HEK293 (cell line): ENCODE measurements around the gene BSCL2.

Experiments used
- CTCF ChIA-PET: fragments of 350-600 bp; formaldehyde crosslinking; extraction: SDS; loops from one replicate; lab custom pipeline; 2021; ENCODE audit warnings: antibody characterized with exemption; lab: Yijun Ruan, JAX
- POLR2A ChIA-PET: fragments of 300-600 bp; formaldehyde crosslinking; extraction: SDS; loops from one replicate; lab custom pipeline; 2020; ENCODE audit warnings: antibody characterized with exemption, inconsistent platforms; lab: Yijun Ruan, JAX
- H3K27ac ChIP-seq: fragments of 200-500 bp; sonication (Bioruptor generic); 2 replicates; pipeline ENCODE4 v1.5.1; 2014; ENCODE audit warnings: low read depth, low read length, control low read depth, inconsistent platforms; ENCODE audit errors: extremely low read depth
- H3K36me3 ChIP-seq, 2 experiments: fragments of 200-500 bp in 1 of 2; sonication (Bioruptor generic) in 1 of 2; 1 replicate in 1 of 2; 2 replicates in 1 of 2; pipeline ENCODE4 v1.5.1; 2014 to 2017; ENCODE audit warnings: inconsistent platforms in 2 of 2, low read length in 2 of 2; ENCODE audit not compliant: control insufficient read depth in 2 of 2, insufficient read depth in 1 of 2
- H3K4me1 ChIP-seq: fragments of 200-500 bp; sonication (Bioruptor generic); 2 replicates; pipeline ENCODE4 v1.5.1; 2014; ENCODE audit warnings: mild to moderate bottlenecking, low read length, inconsistent platforms; ENCODE audit not compliant: control insufficient read depth, insufficient read depth
- H3K4me3 ChIP-seq: 2 replicates; pipeline ENCODE4 v1.5.1; 2011; ENCODE audit warnings: low read depth, mild to moderate bottlenecking, control low read depth, low read length, moderate library complexity
- H3K9me3 ChIP-seq: fragments of 200-500 bp; sonication (Bioruptor generic); 2 replicates; pipeline ENCODE4 v1.5.1; 2014; ENCODE audit warnings: low read depth, low read length, inconsistent platforms; ENCODE audit not compliant: control insufficient read depth, insufficient read depth
- ATF2 ChIP-seq: fragments of 450-650 bp; formaldehyde crosslinking; IDR thresholded peaks from 2 replicates; pipeline ENCODE4 v1.5.1; 2016; ENCODE audit warnings: missing biosample characterization, missing genetic modification characterization, low read depth
- CTCF ChIP-seq: fragments of 450-650 bp; formaldehyde crosslinking; IDR thresholded peaks from 2 replicates; pipeline ENCODE4 v1.5.1; 2016; ENCODE audit warnings: missing biosample characterization, missing genetic modification characterization
- INSM2 ChIP-seq: fragments of 450-650 bp; formaldehyde crosslinking; IDR thresholded peaks from 2 replicates; pipeline ENCODE4 v1.5.1; 2016; ENCODE audit warnings: missing biosample characterization, missing genetic modification characterization
- MEIS1 ChIP-seq: sonication (generic); formaldehyde crosslinking; IDR thresholded peaks from 2 replicates; pipeline ENCODE4 v1.8.1; 2022; ENCODE audit warnings: missing genetic modification reagents, mild to moderate bottlenecking, borderline replicate concordance
- MZF1 ChIP-seq: fragments of 450-650 bp; formaldehyde crosslinking; IDR thresholded peaks from 2 replicates; pipeline ENCODE4 v1.5.1; 2017; ENCODE audit warnings: missing biosample characterization, missing genetic modification characterization, borderline replicate concordance
- PRDM1 ChIP-seq: fragments of 450-650 bp; formaldehyde crosslinking; IDR thresholded peaks from 2 replicates; pipeline ENCODE4; 2016; ENCODE audit warnings: missing biosample characterization, missing genetic modification characterization
- ZNF112 ChIP-seq: fragments of 450-650 bp; formaldehyde crosslinking; IDR thresholded peaks from 2 replicates; pipeline ENCODE4 v1.5.0; 2017; ENCODE audit warnings: missing biosample characterization, missing genetic modification characterization
- ZNF133 ChIP-seq: fragments of 450-650 bp; formaldehyde crosslinking; IDR thresholded peaks from 2 replicates; pipeline ENCODE4 v1.5.1; 2016; ENCODE audit warnings: missing biosample characterization, missing genetic modification characterization
- ZNF157 ChIP-seq: fragments of 450-650 bp; formaldehyde crosslinking; IDR thresholded peaks from 2 replicates; pipeline ENCODE4 v1.5.1; 2016; ENCODE audit warnings: missing biosample characterization, missing genetic modification characterization
- ZNF214 ChIP-seq: fragments of 450-650 bp; formaldehyde crosslinking; IDR thresholded peaks from 2 replicates; pipeline ENCODE4 v1.5.1; 2017; ENCODE audit warnings: missing biosample characterization, mild to moderate bottlenecking, missing genetic modification characterization, borderline replicate concordance
- ZNF324 ChIP-seq: fragments of 450-650 bp; formaldehyde crosslinking; IDR thresholded peaks from 2 replicates; pipeline ENCODE4 v1.5.1; 2016; ENCODE audit warnings: missing biosample characterization, missing genetic modification characterization
- ZNF391 ChIP-seq: fragments of 450-650 bp; formaldehyde crosslinking; IDR thresholded peaks from 2 replicates; pipeline ENCODE4 v1.5.1; 2016; ENCODE audit warnings: low read depth, missing biosample characterization, missing genetic modification characterization, borderline replicate concordance
- ZNF404 ChIP-seq: fragments of 450-650 bp; formaldehyde crosslinking; IDR thresholded peaks from 2 replicates; pipeline ENCODE4 v1.5.1; 2017; ENCODE audit warnings: missing biosample characterization, missing genetic modification characterization
- ZNF600 ChIP-seq: fragments of 450-650 bp; formaldehyde crosslinking; IDR thresholded peaks from 2 replicates; pipeline ENCODE4 v1.5.1; 2016; ENCODE audit warnings: missing biosample characterization, missing genetic modification characterization
- ZNF626 ChIP-seq: fragments of 450-650 bp; sonication (Bioruptor Pico); formaldehyde crosslinking; IDR thresholded peaks from 2 replicates; pipeline ENCODE4 v1.5.1; 2018; ENCODE audit warnings: missing biosample characterization, missing genetic modification characterization, inconsistent platforms
- ZNF654 ChIP-seq: fragments of 450-650 bp; formaldehyde crosslinking; IDR thresholded peaks from 2 replicates; pipeline ENCODE4 v1.5.1; 2016; ENCODE audit warnings: low read depth, missing biosample characterization, missing genetic modification characterization
- ZNF670 ChIP-seq: fragments of 450-650 bp; formaldehyde crosslinking; IDR thresholded peaks from 2 replicates; pipeline ENCODE4 v1.5.1; 2016; ENCODE audit warnings: missing biosample characterization, missing genetic modification characterization, low read depth
- ZSCAN23 ChIP-seq: fragments of 450-650 bp; formaldehyde crosslinking; IDR thresholded peaks from 2 replicates; pipeline ENCODE4 v1.5.1; 2016; ENCODE audit warnings: missing biosample characterization, missing genetic modification characterization

The BSCL2 gene

GRCh38 chr11:62725646-62726045 is 18.4 kb upstream of the BSCL2 start:
- Histone ChIP-seq H3K9me3 (no peaks in the 10 kb centered on the region), H3K36me3 (peaks cover 8 to 60% of the 10 kb centered on the region in 2 experiments; a peak in 2 of 3 replicates), H3K4me3 (peak overlapping the region; percentile 93), H3K27ac (peak overlapping the region; percentile 98), H3K4me1 (peaks cover 4% of the 10 kb centered on the region; the same call in 1 of the 2 replicates)
- POLR2A ChIA-PET: interaction anchor here (0.5 to 10.0 kb wide), 11 partner anchors 17 to 387 kb away, joined by 3 to 137 read pairs (median 22); partner anchors contain the start of genes BSCL2, C11orf98, CSKMT and GNG3
- CTCF ChIA-PET: interaction anchor here (0.7 kb wide), 1 partner anchor 28 kb away, joined by 3 read pairs; the partner anchor contains the start of gene ZBTB3
- TF ChIP-seq ZNF404 (no peak), ZNF112 (tag by site-specific recombination) (no peak), ZNF654 (tag by site-specific recombination) (no peak), ZNF157 (tag by site-specific recombination) (no peak), ZNF600 (tag by site-specific recombination) (0 out of 2 replicates have a peak, but pooled peaks have one; percentile 17), ZNF670 (tag by site-specific recombination) (no peak), INSM2 (no peak), MEIS1 (CRISPR knock-in tag) (no peak)
- TF ChIP-seq, all 188 proteins: peak for 1

GRCh38 chr11:62724171-62724570 is 16.9 kb upstream of the BSCL2 start:
- POLR2A ChIA-PET: interaction anchor here (1.1 to 10.0 kb wide), 7 partner anchors 15 to 133 kb away, joined by 3 to 137 read pairs (median 5); partner anchors contain the start of genes BSCL2, GNG3, POLR2G and TUT1
- H3K9me3 ChIP-seq: no peaks in the 10 kb centered on the region
- H3K27ac ChIP-seq: no peak overlapping the region; the same call in 1 of the 2 replicates
- CTCF ChIA-PET: interaction anchor here (0.6 to 1.6 kb wide), 7 partner anchors 18 to 991 kb away, joined by 3 to 6 read pairs (median 4); no protein-coding TSS in a partner anchor
- peaks cover 21 to 70% of the 10 kb centered on the region in 2 experiments; a peak in 2 of 3 replicates for H3K36me3 ChIP-seq
- peak; percentile 38; the same call in 1 of the 2 replicates for TF ChIP-seq PRDM1 (tag by site-specific recombination)
- TF ChIP-seq MZF1 (tag by site-specific recombination): no peak
- peak overlapping the region; percentile 93 for H3K4me3 ChIP-seq
- H3K4me1 ChIP-seq: no peaks in the 10 kb centered on the region

- CTCF ChIA-PET: interaction anchor here (0.6 kb wide), 1 partner anchor 14 kb away, joined by 4 read pairs; no protein-coding TSS in a partner anchor
- H3K27ac ChIP-seq: no peak overlapping the region
- H3K4me1 ChIP-seq: no peaks in the 10 kb centered on the region
- POLR2A ChIA-PET: no interaction called here
- H3K36me3 ChIP-seq: peaks cover 38 to 90% of the 10 kb centered on the region in 2 experiments
- no peak overlapping the region for H3K4me3 ChIP-seq
- peak; percentile 95 for TF ChIP-seq ZNF157 (tag by site-specific recombination)
- no peak for TF ChIP-seq ZNF391 (tag by site-specific recombination)
- TF ChIP-seq ZNF324 (tag by site-specific recombination): no peak
- no peak for TF ChIP-seq ZSCAN23 (tag by site-specific recombination)
- TF ChIP-seq ZNF670 (tag by site-specific recombination): no peak
- no peak for TF ChIP-seq ZNF214 (tag by site-specific recombination)
- TF ChIP-seq ATF2 (tag by site-specific recombination): no peak
- TF ChIP-seq CTCF (tag by site-specific recombination): 0 out of 2 replicates have a peak, but pooled peaks have one; percentile 8
- TF ChIP-seq ZNF626: no peak
- TF ChIP-seq ZNF133 (tag by site-specific recombination): no peak
- H3K9me3 ChIP-seq: no peaks in the 10 kb centered on the region
Observed at GRCh38 chr11:62721994-62722393, 14.8 kb upstream of the BSCL2 start.
